Astrocyte (in vitro differentiated cells and primary cell): ENCODE data around the gene DOCK2.

ENCODE experiments used
- EZH2 ChIP-seq: IDR thresholded peaks from 2 replicates; pipeline ENCODE4 v1.6.1; 2012; ENCODE audit warnings: mild to moderate bottlenecking, low read length, inconsistent platforms; ENCODE audit not compliant: insufficient read depth
- TF ChIP-seq, protein P1 (sequence below): IDR thresholded peaks from 2 replicates; pipeline ENCODE4 v1.5.1; 2011; ENCODE audit warnings: low read depth, mild to moderate bottlenecking, inconsistent platforms, low read length, moderate library complexity; ENCODE audit not compliant: insufficient read depth

DNA sequence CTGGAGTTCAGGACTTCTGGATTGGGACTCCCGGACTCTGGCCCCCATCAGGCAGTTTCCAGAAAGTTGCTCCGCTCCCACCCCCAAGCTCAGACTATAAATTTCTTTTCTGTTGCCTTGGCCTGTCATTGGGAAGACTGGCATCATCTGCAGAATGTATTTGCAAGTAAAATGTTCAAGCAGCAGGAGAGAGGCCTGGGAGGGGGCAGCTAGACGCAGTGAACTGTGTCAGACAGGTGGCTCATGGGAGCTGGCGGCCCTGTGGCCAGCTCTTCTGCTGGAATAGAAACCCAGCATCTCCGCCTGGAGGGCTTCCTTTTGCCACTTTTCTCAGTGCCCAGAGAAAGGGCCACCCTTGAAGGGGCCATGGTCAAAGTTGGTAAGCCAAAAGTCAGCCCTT is 327.2 kb downstream of the DOCK2 start:
- TF ChIP-seq, protein P1, sequence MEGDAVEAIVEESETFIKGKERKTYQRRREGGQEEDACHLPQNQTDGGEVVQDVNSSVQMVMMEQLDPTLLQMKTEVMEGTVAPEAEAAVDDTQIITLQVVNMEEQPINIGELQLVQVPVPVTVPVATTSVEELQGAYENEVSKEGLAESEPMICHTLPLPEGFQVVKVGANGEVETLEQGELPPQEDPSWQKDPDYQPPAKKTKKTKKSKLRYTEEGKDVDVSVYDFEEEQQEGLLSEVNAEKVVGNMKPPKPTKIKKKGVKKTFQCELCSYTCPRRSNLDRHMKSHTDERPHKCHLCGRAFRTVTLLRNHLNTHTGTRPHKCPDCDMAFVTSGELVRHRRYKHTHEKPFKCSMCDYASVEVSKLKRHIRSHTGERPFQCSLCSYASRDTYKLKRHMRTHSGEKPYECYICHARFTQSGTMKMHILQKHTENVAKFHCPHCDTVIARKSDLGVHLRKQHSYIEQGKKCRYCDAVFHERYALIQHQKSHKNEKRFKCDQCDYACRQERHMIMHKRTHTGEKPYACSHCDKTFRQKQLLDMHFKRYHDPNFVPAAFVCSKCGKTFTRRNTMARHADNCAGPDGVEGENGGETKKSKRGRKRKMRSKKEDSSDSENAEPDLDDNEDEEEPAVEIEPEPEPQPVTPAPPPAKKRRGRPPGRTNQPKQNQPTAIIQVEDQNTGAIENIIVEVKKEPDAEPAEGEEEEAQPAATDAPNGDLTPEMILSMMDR = no peak
- no peak for TF ChIP-seq EZH2
